Stomach (tissue), 9 donors: ENCODE data around the gene NDUFB3. TPM values are rescaled to one million over a fixed set of nuclear protein-coding genes. Genes with fewer than 3 reads are reported as not detected.
A peak's percentile ranks its signal among the peaks of the same experiment; 100 is the strongest.

Experiments
- DNase-seq, 2 donors: peaks; one replicate each; pipeline versions ENCODE4 v3.0.0 to v3.0.0-alpha.2; 2013 to 2019
- H3K27ac ChIP-seq, 5 donors: fragments of 200-600 bp in 4 of 5; sonication (generic) in 4 of 5; one replicate each; pipeline ENCODE4 v1.5.1; 2013 to 2019; ENCODE audit warnings: mild to moderate bottlenecking in 1 of 5, moderate library complexity in 1 of 5
- H3K27me3 ChIP-seq, 3 donors: fragments of 200-600 bp; sonication (generic); one replicate each; pipeline ENCODE4 v1.5.1; 2017 to 2019; ENCODE audit warnings: mixed run types in 1 of 3
- H3K36me3 ChIP-seq, 4 donors: fragments of 200-600 bp; sonication (generic); 1 replicate in 3 of 4; 2 replicates in 1 of 4; pipeline ENCODE4 v1.5.1; 2016 to 2019
- H3K4me1 ChIP-seq, 4 donors: fragments of 200-600 bp; sonication (generic); one replicate each; pipeline ENCODE4 v1.5.1; 2016 to 2019
- H3K4me3 ChIP-seq, 4 donors: fragments of 200-600 bp; sonication (generic) in 3 of 4; one replicate each; pipeline ENCODE4 v1.5.1; 2016 to 2019; ENCODE audit warnings: mild to moderate bottlenecking in 1 of 4
- H3K9me3 ChIP-seq, 4 donors: fragments of 200-600 bp; sonication (generic); one replicate each; pipeline ENCODE4 v1.5.1; 2016 to 2019
- CTCF ChIP-seq, 7 experiments: fragments of 450-650 bp in 4 of 7; fragments of 200-600 bp in 3 of 7; sonication (generic) in 3 of 7; IDR thresholded peaks; one replicate each; pipeline ENCODE4 v1.5.1; 2016 to 2019; ENCODE audit warnings: antibody characterized with exemption in 7 of 7, control low read depth in 2 of 7, mild to moderate bottlenecking in 1 of 7
- EP300 ChIP-seq: sonication (generic); formaldehyde crosslinking; IDR thresholded peaks from one replicate; pipeline ENCODE4 v1.6.1; 2017; ENCODE audit warnings: antibody characterized with exemption
- POLR2A ChIP-seq, 4 donors: fragments of 450-650 bp; IDR thresholded peaks; one replicate each; pipeline ENCODE4 v1.6.1; 2016; ENCODE audit warnings: antibody characterized with exemption in 4 of 4, control low read depth in 2 of 4, mild to moderate bottlenecking in 1 of 4, moderate library complexity in 1 of 4
- POLR2AphosphoS5 ChIP-seq, 3 donors: sonication (generic); formaldehyde crosslinking; IDR thresholded peaks; one replicate each; pipeline ENCODE4 v1.6.1; 2016; ENCODE audit warnings: antibody characterized with exemption in 3 of 3
- WGBS, 5 donors: extraction: QIAGEN DNeasy Blood & Tissue Kit in 3 of 5; methylation state at CpG; one replicate each; pipeline versions ENCODE4 v1.1.5 to v1.1.7; 2013 to 2018; 5-methylcytosine and 5-hydroxymethylcytosine counted together
- intact Hi-C: fragments of 100-400 bp; cut with DNase I; formaldehyde crosslinking; loops from one replicate; pipeline ENCODE4 v1.15.1; 2023; ENCODE audit warnings: low total_unique reads
- polyA plus RNA-seq, 3 donors: library from polyadenylated mRNA; stranded (reverse); fragments of 200-250 nt; gene quantifications; one replicate each; pipeline ENCODE4 v1.2.3, GENCODE V29; 2013
- total RNA-seq, 5 donors: library from RNA; depleted of rRNA; stranded (reverse); fragments of >200 nt; gene quantifications; one replicate each; pipeline versions ENCODE4 v1.1.0 to v1.2.3, GENCODE V29; 2014 to 2016
- donor health status: healthy with polysubstance abuse.
- donor health status: Bipolar disorder and iron deficiency.
- donor health status: healthy.

The NDUFB3 gene
- total and polyA plus RNA-seq, 8 donors, result 3.5 to 134 (median 85.7) TPM

GRCh38 chr2:201109186-201109585 lies 37.4 kb downstream of the NDUFB3 start:
- 92 to 97% (median 96%) methylated on average over 4 of the region's 4 CpGs for WGBS, 5 donors
- no peak overlapping the region for H3K27ac ChIP-seq
- no peaks in the 10 kb centered on the region for H3K36me3 ChIP-seq
- H3K4me1 ChIP-seq, result peaks cover 0 to 11% (median 4%) of the 10 kb centered on the region in 4 donors
- DNase-seq, result no peak
- H3K9me3 ChIP-seq, result no peaks in the 10 kb centered on the region
- TF ChIP-seq POLR2A (IDR thresholded peaks at IDR 0.05) (no peak), POLR2AphosphoS5 (IDR thresholded peaks at IDR 0.05) (no peak), CTCF (IDR thresholded peaks at IDR 0.05) (no peak), EP300 (no peak)
- intact Hi-C loops, result no loop called here
- H3K4me3 ChIP-seq, result no peak overlapping the region
- no peaks in the 10 kb centered on the region for H3K27me3 ChIP-seq

GRCh38 chr2:201110615-201111014 lies 38.8 kb downstream of the NDUFB3 start:
- no peaks in the 10 kb centered on the region for H3K9me3 ChIP-seq
- no peak overlapping the region for H3K27ac ChIP-seq
- no peaks in the 10 kb centered on the region for H3K27me3 ChIP-seq
- intact Hi-C loops, result no loop called here
- H3K4me1 ChIP-seq, result peaks cover 4 to 25% (median 16%) of the 10 kb centered on the region in 4 donors
- DNase-seq, result no peak
- H3K4me3 ChIP-seq, result no peak overlapping the region
- TF ChIP-seq CTCF (IDR thresholded peaks at IDR 0.05) (no peak), EP300 (no peak), POLR2A (IDR thresholded peaks at IDR 0.05) (no peak), POLR2AphosphoS5 (IDR thresholded peaks at IDR 0.05) (no peak)
- H3K36me3 ChIP-seq, result no peaks in the 10 kb centered on the region

GRCh38 chr2:201111096-201111495 lies 39.3 kb downstream of the NDUFB3 start:
- WGBS, 5 donors, result 94 to 99% (median 95%) methylated on average over 3 of the region's 3 CpGs
- Histone ChIP-seq H3K27me3 (no peaks in the 10 kb centered on the region), H3K4me3 (no peak overlapping the region), H3K4me1 (peaks cover 6 to 27% (median 17%) of the 10 kb centered on the region in 4 donors), H3K9me3 (no peaks in the 10 kb centered on the region), H3K27ac (no peak overlapping the region), H3K36me3 (no peaks in the 10 kb centered on the region)
- DNase-seq, result no peak
- intact Hi-C loops, result no loop called here
- TF ChIP-seq POLR2AphosphoS5 (IDR thresholded peaks at IDR 0.05), result no peak
- TF ChIP-seq CTCF (IDR thresholded peaks at IDR 0.05), result no peak
- no peak for TF ChIP-seq POLR2A (IDR thresholded peaks at IDR 0.05)
- no peak for TF ChIP-seq EP300

GRCh38 chr2:201114350-201114749 lies 42.5 kb downstream of the NDUFB3 start:
- Histone ChIP-seq H3K27me3 (no peaks in the 10 kb centered on the region), H3K36me3 (no peaks in the 10 kb centered on the region), H3K27ac (peak overlapping the region in 2 of 5 donors; percentile 99 to 100), H3K4me1 (peaks cover 6 to 31% (median 23%) of the 10 kb centered on the region in 4 donors), H3K9me3 (no peaks in the 10 kb centered on the region), H3K4me3 (peak overlapping the region in 2 of 4 donors; percentile 61 to 73)
- TF ChIP-seq CTCF (IDR thresholded peaks at IDR 0.05) (no peak), POLR2A (IDR thresholded peaks at IDR 0.05) (no peak), POLR2AphosphoS5 (IDR thresholded peaks at IDR 0.05) (no peak), EP300 (no peak)
- intact Hi-C loops, result no loop called here
- no peak for DNase-seq
- WGBS, 5 donors, result 67 to 80% (median 71%) methylated on average over 4 of the region's 4 CpGs
